Testis (tissue), 2 donors: ENCODE data around the gene TMEM244.

Experiments
- POLR2A ChIP-seq: fragments of 450-650 bp; IDR thresholded peaks from one replicate; pipeline ENCODE4 v1.6.1; 2017; ENCODE audit warnings: antibody characterized with exemption, mild to moderate bottlenecking, moderate library complexity
- TF ChIP-seq, protein P1 (sequence below), 3 experiments: fragments of 450-650 bp in 2 of 3; fragments of 200-600 bp in 1 of 3; sonication (generic) in 1 of 3; IDR thresholded peaks; one replicate each; pipeline ENCODE4 v1.5.1; 2016 to 2019; ENCODE audit warnings: antibody characterized with exemption in 3 of 3, mild to moderate bottlenecking in 2 of 3, moderate library complexity in 1 of 3

DNA sequence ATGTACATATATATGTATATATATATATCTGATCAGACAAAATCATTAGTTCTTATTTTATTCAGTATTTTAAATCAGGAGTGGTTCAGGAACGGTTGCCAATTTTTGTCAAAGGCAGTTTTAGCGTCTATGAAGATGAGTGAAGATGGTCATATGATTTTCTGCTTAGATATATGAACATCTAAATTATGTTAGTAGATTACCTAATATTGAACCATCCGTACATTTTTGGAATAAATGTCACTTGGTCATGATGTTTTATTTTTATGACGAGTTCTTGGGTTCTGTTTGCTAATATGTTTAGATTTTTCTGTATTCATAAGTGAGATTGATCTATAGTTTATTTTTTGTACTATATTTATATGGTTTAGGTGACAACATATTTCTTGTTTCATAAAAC, 3.3 kb downstream of the TMEM244 start:
- TF ChIP-seq, protein P1, sequence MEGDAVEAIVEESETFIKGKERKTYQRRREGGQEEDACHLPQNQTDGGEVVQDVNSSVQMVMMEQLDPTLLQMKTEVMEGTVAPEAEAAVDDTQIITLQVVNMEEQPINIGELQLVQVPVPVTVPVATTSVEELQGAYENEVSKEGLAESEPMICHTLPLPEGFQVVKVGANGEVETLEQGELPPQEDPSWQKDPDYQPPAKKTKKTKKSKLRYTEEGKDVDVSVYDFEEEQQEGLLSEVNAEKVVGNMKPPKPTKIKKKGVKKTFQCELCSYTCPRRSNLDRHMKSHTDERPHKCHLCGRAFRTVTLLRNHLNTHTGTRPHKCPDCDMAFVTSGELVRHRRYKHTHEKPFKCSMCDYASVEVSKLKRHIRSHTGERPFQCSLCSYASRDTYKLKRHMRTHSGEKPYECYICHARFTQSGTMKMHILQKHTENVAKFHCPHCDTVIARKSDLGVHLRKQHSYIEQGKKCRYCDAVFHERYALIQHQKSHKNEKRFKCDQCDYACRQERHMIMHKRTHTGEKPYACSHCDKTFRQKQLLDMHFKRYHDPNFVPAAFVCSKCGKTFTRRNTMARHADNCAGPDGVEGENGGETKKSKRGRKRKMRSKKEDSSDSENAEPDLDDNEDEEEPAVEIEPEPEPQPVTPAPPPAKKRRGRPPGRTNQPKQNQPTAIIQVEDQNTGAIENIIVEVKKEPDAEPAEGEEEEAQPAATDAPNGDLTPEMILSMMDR (IDR thresholded peaks at IDR 0.05): no peak
- no peak for TF ChIP-seq POLR2A
